ENCODE results near the gene ZCCHC2.

ZCCHC2 gene

DNA sequence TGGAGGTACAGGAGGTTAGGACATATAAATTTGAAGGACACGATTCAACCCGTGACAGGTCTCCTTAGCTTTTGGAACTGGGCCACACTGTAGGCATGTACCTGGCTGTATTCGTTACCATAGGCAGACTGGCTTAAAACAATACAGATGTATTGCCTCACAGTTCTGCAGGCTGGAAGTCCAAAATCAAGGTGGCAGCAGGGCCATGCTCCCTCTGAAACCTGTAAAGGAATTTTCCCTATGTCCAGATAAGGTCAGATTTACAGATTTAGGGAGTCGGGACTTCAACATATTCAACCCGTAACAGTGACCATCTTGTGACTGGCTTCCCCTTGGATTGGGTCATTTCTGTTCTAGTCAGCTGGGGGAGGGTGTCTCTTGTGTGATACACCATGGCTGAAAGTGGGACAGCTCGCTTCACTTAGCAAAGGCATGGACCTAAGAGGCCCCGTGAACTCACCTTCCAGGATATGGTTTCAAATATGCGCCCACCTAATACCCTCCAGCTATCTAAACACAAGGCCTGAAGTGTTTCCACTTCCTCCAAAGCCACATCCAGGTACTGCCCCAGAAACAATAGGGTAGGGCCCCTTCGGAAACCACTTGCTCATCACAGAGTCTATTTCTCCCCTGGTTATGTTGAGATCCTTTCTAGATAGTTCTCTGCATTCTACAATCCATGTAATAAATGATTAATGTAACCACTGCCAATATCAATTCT is 85.0 kb downstream of the ZCCHC2 start:
- DNase-seq (ENCODE audit: low read depth in 2 of 2), result no peak

DNA sequence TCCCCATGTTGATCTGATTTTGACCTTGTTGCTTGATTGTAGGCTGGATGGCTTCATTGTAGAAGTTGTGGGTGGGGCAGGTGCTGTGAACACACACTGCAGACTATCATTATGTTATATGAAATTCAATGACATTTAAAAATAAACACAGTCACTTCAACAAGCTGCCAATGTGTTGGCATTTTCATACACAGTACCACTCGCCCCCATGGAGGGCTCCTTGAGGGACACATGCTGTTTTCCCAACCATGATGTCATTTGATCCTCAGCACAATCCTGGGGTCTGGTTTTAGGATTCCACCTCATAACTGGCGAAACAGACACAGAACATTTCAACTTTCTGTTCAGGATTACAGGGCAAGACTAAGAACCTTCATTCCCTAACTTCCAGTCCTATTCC is 86.9 kb downstream of the ZCCHC2 start:
- DNase-seq (ENCODE audit: low read depth in 2 of 2), result no peak

DNA sequence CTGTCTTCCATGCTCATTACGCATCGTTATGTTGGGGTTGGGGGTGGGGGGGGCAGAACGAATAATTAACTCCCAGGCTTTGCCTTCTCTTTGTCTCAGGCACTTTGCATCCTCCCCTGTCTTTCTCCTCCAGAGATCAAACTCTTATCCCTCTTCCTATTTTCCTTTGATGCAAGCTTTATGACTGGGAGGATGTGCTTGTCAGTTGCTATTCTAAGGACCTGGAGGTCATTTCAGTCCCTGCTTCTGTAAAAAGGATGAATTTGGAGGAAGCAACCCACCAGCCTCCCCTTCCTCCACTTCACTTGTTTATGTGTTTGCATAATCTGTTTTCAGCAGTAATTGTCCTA is 87.5 kb downstream of the ZCCHC2 start:
- no peak for DNase-seq (ENCODE audit: low read depth in 2 of 2)

DNA sequence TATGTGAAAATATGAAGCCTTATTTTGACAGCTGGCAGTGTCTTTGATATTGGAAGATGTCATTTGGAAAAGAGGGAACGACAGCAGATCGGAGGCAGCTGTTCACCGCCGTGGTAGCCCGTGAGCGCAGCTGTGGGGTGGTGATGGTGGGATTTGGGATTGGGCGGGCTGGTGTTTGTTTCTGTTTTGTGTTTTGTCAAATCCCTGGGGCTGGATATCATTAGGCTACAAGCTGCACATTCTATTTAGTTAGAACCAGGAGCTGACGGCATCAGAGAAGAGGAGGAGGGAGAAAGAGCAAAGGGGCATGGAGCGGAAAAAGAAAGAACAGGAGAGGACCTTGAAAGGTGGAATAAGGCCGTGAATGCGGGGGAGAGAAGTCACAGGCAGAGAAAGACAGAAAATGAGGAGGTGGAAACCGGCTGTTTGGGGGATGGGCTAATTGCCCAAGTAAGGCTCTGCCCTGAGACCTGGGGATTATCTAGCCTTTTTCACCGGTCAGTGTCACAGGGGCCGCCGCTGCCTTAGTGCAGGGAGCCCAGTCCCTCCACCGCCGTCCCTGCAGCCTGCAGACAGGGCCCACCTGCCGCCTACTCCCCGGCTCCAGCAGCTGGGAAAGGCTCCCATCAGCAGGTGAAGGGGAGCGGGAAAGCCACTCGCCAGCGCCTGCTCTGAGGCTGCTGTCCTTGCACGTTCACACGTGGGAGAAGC is 88.0 kb downstream of the ZCCHC2 start:
- no peak for DNase-seq (ENCODE audit: low read depth in 2 of 2)

DNA sequence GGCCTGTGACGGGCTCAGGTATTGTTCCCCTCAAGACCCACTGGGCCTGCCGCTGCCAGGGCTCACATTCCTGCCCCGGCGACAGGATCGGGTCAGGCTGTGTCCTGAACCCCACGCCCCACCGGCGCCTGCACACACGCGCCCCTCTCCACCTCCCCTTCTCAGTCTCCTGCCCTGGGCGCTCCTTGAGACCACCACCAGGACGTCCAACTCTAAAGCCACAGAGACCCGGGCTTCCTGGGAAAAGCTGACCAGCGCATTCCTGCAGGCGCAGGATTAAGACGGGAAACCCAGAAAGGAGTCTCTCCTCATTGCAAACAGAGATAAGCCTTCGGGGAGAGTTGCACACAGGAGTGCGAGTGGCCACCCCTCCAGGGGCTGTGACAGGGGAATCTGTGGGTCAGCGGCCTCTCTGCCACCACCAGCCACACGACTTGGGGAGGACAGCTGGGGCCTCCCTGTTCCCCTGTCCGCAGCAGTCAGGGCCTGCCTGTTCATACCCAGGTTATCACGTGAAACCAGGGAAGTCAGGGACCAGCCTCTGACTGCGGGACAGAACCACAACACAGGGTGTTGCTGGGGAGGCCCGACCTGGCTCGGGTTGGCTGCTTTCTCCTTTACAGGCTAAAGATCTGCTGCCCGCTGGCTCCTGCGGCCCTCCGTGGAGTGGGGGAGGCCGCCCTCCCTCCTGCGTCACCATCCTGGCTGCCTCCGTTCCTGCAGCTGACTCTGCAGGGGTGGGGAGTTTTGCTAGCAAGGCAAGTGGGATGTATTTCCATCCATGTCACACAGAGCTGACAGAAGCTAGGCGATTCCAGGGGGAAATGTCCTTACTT is 88.8 kb downstream of the ZCCHC2 start:
- DNase-seq (ENCODE audit: low read depth in 2 of 2), result no peak

DNA sequence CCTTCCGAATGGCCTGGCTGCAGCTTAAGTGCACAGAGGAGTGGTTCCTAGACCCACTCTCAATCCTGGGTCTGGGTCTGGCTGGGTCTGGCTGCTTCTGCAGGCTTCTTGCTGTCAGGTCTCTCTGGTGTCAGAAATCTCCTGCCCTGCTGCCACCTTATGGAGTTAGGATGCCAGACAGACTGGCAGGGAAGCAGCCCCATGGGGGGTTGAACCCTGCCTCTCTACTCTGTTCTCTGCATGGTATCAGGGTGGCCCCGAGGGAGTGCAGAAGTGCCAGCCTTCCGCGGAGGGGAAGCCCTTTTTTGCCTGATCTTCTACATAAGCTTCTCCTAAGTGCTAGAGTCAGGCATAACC is 89.4 kb downstream of the ZCCHC2 start:
- DNase-seq (ENCODE audit: low read depth in 2 of 2), result no peak

DNA sequence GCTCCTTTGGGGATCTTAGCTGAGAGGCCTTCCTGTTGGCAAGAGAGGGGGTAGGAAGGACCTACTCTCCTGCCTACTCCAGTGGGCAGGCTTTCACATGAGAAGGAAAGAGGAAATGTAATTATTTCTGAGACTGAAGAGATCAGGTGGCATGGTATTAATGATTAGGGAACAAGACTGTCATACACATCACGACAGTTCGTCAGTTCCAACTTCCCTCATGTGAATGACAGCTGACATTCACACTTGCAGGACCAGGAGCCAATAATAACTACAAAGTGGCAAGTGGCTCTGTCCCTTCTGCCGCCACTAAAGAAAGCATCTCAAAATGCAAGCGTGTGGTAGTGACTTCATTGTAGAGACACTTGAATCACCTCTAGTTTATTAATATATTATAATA is 90.0 kb downstream of the ZCCHC2 start:
- no peak for DNase-seq (ENCODE audit: low read depth in 2 of 2)

DNA sequence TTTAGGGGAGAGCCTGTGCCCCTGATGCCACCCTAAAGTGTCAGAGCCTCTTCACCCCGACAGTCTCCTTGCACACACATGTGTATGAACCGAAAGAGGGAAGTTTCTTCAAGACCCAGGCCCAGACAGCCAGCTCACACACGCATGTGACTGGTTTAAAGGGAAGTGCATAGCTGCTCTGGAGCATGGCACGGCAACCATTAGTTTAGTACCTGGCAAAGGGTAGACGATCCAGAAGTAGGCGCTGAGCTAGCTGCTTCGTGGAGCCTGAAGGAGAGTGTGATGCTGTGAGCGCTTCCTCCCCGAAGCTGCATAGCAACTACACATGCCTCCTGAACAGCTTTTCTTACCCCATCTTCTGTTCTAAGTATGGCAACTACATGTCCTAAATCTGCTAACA is 91.7 kb downstream of the ZCCHC2 start:
- no peak for DNase-seq (ENCODE audit: low read depth in 2 of 2)

DNA sequence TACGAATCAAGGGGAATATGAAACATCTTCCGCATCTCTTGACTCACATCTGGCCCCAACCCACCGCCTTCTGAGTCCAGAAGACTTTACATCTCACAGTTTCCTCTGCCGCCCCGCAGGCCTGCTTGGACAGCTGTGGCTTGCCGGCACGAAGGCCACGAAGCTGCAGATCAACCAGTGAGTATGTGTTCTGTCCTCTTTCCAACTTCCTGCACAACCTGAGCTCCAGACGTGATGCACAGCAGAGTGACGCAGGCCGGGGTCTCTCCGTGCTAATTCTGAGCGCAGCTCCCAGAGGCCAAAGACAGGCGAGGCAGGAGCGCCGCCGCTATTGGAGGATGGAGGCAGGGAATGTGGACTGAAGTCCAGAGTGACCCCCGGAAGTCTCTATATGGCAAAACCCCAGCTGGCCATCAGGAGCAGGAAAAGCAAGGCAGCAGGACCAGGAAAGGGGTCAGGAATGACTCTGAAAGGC is 93.5 kb downstream of the ZCCHC2 start:
- DNase-seq (ENCODE audit: low read depth in 2 of 2), result no peak

DNA sequence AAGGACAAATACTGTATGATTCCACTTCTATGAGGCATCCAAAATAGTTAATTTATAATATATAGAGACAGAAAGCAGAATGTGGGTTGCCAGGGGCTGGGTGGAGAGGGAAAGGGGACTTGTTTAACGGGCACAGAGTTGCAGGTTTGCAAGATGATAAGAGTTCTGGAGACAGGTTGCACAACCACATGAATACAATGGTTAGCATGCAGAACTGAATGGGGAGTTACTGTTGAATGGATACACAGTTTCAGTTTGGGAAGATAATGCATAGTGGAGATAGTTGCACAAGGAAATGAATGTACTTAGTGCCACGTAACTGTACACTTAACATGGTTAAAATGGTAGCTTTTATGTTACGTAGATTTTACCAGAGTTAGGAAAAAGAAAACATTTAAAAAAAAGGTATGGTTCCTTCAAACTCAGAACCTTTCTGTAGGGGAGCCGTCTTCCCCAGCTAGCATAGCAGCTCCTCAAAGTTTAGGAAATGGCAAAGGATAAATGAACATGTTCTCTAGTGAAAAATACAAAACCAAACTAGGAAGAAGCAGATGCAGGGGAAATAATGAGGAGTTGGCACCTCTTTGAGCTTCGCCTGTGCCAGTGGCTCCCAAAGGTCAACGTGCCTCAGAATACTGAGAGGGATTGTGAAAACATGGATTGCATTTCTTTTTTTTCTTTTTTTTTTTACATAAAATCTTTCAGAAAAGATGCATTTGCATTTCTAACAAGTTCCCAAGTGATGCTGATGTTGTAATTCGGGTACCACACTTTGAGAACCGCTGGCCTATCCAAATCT is 95.2 kb downstream of the ZCCHC2 start:
- no peak for DNase-seq (ENCODE audit: low read depth in 2 of 2)

DNA sequence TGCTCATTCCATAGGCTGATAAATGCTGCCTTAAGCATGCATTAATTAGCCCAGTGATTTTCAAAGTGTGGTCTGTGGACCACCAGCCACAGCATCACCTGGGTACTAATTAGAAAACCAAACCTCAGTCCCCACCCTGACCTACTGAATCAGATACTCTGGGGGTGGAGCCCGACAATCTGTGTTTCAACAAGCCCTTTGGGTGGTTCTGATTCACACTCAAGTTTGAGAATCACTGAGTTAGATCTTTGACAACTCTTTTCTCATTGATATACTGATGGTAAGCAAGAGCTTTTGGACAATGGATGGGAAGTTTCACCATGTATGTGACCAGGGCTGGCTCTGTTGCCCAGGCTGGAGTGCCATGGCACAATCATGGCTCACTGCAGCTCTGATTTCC is 95.9 kb downstream of the ZCCHC2 start:
- no peak for DNase-seq (ENCODE audit: low read depth in 2 of 2)

DNA sequence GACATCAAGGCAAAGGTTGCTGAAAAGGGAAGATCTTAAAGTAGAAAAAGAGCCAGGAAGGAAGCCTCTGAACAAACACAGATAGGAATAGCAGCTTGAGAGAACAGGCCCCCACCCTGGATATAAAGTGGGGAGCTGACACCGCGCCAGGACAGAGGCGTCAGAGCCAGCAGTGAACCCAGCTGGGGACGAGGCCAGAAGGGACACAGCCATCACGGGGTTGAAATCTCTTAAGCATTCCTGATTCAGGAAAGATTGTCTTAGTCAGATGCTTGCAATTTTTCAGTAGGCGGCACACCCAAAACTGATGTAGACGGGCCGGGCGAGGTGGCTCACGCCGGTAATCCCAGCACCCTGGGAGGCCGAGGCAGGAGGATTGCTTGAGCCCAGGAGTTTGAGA is 98.7 kb downstream of the ZCCHC2 start:
- DNase-seq (ENCODE audit: low read depth in 2 of 2), result no peak

DNA sequence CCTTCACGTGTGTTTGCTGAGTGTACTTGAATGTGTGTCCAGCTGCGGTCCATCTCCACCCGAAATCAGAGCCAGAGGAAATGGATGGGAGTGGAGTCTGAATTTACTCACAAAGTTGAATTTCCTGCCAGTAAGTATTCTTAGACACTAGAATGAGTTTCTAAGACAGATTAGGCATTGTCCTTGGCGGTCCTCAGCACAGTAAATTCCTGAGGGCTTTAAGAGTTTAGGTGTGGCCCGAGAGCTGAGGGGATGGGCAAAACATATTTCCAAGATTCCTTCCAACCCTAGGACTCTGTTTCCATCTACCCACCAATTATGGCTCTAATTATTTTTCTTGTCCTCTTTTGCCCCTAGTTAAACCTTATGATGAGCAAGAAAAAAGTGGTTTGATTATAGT is 102.2 kb downstream of the ZCCHC2 start:
- DNase-seq (ENCODE audit: low read depth in 2 of 2), result no peak
